ENCODE results near the gene ACACB.
A peak's percentile ranks its signal among the peaks of the same experiment; 100 is the strongest.

The ACACB gene

GRCh38 chr12:109264095-109264942, 147.9 kb downstream of the ACACB start:
- H3K36me3 ChIP-seq, result no peaks in the 10 kb centered on the region; the same call in 1 of the 2 replicates
- H3K27me3 ChIP-seq (ENCODE audit: insufficient read depth, low read depth, severe bottlenecking), result no peaks in the 10 kb centered on the region
- H3K4me3 ChIP-seq (ENCODE audit: low read depth, low read length), result no peak overlapping the region
- H3K27ac ChIP-seq, result no peak overlapping the region
- peak; percentile 92 for TF ChIP-seq CTCF (IDR thresholded peaks at IDR 0.05; ENCODE audit: low read depth, low read length)
- no peaks in the 10 kb centered on the region for H3K9me3 ChIP-seq (ENCODE audit: severe bottlenecking)
- peak; percentile 82 for DNase-seq

GRCh38 chr12:109264943-109265650, 148.7 kb downstream of the ACACB start:
- no peak for TF ChIP-seq CTCF (IDR thresholded peaks at IDR 0.05; ENCODE audit: low read depth, low read length)
- DNase-seq, result no peak
- H3K27me3 ChIP-seq (ENCODE audit: insufficient read depth, low read depth, severe bottlenecking), result no peaks in the 10 kb centered on the region
- no peak overlapping the region for H3K4me3 ChIP-seq (ENCODE audit: low read depth, low read length)
- no peaks in the 10 kb centered on the region; the same call in 1 of the 2 replicates for H3K36me3 ChIP-seq
- no peaks in the 10 kb centered on the region for H3K9me3 ChIP-seq (ENCODE audit: severe bottlenecking)
- H3K27ac ChIP-seq, result no peak overlapping the region

- Histone ChIP-seq H3K27me3 (ENCODE audit: insufficient read depth, low read depth, severe bottlenecking) (no peaks in the 10 kb centered on the region), H3K27ac (no peak overlapping the region), H3K9me3 (ENCODE audit: severe bottlenecking) (no peaks in the 10 kb centered on the region), H3K4me3 (ENCODE audit: low read depth, low read length) (no peak overlapping the region), H3K36me3 (no peaks in the 10 kb centered on the region; the same call in 1 of the 2 replicates)
- no peak for DNase-seq
- TF ChIP-seq CTCF (IDR thresholded peaks at IDR 0.05; ENCODE audit: low read depth, low read length), result no peak
Measured at GRCh38 chr12:109266106-109266879, 149.9 kb downstream of the ACACB start.

- Histone ChIP-seq H3K9me3 (ENCODE audit: severe bottlenecking) (no peaks in the 10 kb centered on the region), H3K27ac (no peak overlapping the region), H3K36me3 (no peaks in the 10 kb centered on the region; the same call in 1 of the 2 replicates), H3K4me3 (ENCODE audit: low read depth, low read length) (no peak overlapping the region), H3K27me3 (ENCODE audit: insufficient read depth, low read depth, severe bottlenecking) (no peaks in the 10 kb centered on the region)
- no peak for TF ChIP-seq CTCF (IDR thresholded peaks at IDR 0.05; ENCODE audit: low read depth, low read length)
- no peak for DNase-seq
Measured at GRCh38 chr12:109267361-109267760, 151.0 kb downstream of the ACACB start.

- Histone ChIP-seq H3K36me3 (no peaks in the 10 kb centered on the region; the same call in 1 of the 2 replicates), H3K4me3 (ENCODE audit: low read depth, low read length) (no peak overlapping the region), H3K27ac (no peak overlapping the region), H3K9me3 (ENCODE audit: severe bottlenecking) (no peaks in the 10 kb centered on the region), H3K27me3 (ENCODE audit: insufficient read depth, low read depth, severe bottlenecking) (no peaks in the 10 kb centered on the region)
- DNase-seq, result no peak
- no peak for TF ChIP-seq CTCF (IDR thresholded peaks at IDR 0.05; ENCODE audit: low read depth, low read length)
Measured at GRCh38 chr12:109268896-109269295, 152.5 kb downstream of the ACACB start.

All from WERI-Rb-1 (cell line).